DMS153 treated with DMSO at 0.1 percent for 48 hours (cell line): ENCODE results near the gene IRX3.

Experiments used
- DNase-seq: peaks from one replicate; lab custom pipeline; 2025; ENCODE audit not compliant: unreplicated experiment; lab: John Stamatoyannopoulos, UW

IRX3 gene

GRCh38 chr16:54233615-54234014 lies 53.0 kb downstream of the IRX3 start:
- DNase-seq: no peak
